ENCODE results near the gene IGSF1.

- no peak for TF ChIP-seq CTCF (IDR thresholded peaks at IDR 0.05; ENCODE audit: low read depth, low read length)
- TF ChIP-seq EZH2phosphoT487 (IDR thresholded peaks at IDR 0.05; ENCODE audit: low read depth), result no peak
These were observed 26.9 kb downstream of the IGSF1 start for GRCh38 chrX:131262200-131262599.
